Esophagus muscularis mucosa (tissue), 4 donors: ENCODE data around the gene RFESD.

Experiments used
- EP300 ChIP-seq: sonication (generic); formaldehyde crosslinking; IDR thresholded peaks from one replicate; pipeline ENCODE4 v1.6.1; 2017; ENCODE audit warnings: antibody characterized with exemption
- POLR2A ChIP-seq: fragments of 450-650 bp; IDR thresholded peaks from one replicate; pipeline ENCODE4 v1.6.1; 2017; ENCODE audit warnings: antibody characterized with exemption, moderate library complexity, mild to moderate bottlenecking, low read depth
- POLR2AphosphoS5 ChIP-seq, 2 donors: sonication (generic); formaldehyde crosslinking; IDR thresholded peaks; one replicate each; pipeline ENCODE4 v1.6.1; 2017; ENCODE audit warnings: antibody characterized with exemption in 2 of 2
- TF ChIP-seq, protein P1 (sequence below), 3 experiments: fragments of 200-600 bp in 2 of 3; fragments of 450-650 bp in 1 of 3; sonication (generic) in 2 of 3; IDR thresholded peaks; one replicate each; pipeline ENCODE4 v1.5.1; 2017 to 2019; ENCODE audit warnings: antibody characterized with exemption in 3 of 3, mild to moderate bottlenecking in 2 of 3, moderate library complexity in 1 of 3

DNA sequence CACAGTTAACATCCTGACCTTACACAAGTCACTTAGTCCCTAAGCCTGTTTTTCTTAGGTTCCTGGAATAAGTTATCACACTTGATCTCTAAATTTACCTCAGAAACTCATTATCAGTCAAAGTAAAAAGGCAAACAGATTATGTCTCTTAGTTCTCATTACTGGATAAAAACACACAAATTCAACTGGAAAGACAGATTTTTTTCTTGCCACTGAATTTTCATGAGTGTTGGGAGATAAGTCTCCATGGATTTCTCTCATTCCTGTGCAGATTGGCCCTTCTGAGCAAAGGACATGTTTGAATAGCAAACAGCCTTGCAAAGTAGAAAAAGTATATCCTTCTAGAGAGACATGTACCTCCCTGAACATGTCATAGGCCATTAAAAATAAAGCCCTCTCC lies 26.1 kb downstream of the RFESD start:
- TF ChIP-seq, protein P1, sequence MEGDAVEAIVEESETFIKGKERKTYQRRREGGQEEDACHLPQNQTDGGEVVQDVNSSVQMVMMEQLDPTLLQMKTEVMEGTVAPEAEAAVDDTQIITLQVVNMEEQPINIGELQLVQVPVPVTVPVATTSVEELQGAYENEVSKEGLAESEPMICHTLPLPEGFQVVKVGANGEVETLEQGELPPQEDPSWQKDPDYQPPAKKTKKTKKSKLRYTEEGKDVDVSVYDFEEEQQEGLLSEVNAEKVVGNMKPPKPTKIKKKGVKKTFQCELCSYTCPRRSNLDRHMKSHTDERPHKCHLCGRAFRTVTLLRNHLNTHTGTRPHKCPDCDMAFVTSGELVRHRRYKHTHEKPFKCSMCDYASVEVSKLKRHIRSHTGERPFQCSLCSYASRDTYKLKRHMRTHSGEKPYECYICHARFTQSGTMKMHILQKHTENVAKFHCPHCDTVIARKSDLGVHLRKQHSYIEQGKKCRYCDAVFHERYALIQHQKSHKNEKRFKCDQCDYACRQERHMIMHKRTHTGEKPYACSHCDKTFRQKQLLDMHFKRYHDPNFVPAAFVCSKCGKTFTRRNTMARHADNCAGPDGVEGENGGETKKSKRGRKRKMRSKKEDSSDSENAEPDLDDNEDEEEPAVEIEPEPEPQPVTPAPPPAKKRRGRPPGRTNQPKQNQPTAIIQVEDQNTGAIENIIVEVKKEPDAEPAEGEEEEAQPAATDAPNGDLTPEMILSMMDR (IDR thresholded peaks at IDR 0.05) = no peak
- TF ChIP-seq POLR2AphosphoS5 (IDR thresholded peaks at IDR 0.05) (no peak), POLR2A (no peak), EP300 (no peak)
